Measurements from ENCODE around the gene ASTN2.

DNA sequence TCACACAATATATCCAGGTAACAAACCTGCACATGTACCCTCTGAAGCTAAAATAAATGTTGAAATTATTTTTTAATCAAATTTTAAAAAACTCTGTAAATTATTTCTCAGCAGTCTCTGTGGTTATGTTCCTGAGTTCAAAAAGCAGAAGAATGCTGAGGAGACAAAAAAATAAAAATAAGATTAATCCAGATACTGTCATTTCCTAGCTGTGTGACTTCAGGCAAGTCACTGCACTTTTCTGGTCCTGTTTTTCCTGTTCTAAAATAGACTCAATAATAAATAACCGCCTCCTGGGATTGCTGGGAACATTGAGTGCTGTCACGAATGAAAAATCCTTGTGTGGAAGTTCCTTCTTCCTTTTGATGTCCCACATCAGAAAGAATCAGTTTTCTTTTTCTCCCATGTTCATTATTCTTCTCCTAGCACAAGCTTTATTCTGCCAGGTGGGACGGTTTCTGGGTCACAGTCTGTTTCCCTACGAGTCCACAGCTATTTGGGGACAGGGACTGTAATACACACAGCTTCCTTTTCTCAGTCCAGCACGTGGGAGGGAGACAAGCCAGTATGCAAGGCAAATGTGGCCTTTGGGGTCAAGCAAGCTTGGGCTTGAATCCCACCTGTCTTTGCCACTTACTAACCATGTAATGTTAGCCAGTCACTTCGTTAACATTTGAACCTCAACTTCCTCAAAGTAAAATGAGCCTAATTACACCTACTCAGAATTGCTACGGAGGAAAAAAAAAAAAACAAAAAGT lies 570.8 kb downstream of the ASTN2 start:
- TF ChIP-seq CTCF (IDR thresholded peaks at IDR 0.05) (no peak), POLR2A (IDR thresholded peaks at IDR 0.05) (no peak)

Measured in Peyer's patch (tissue), 4 donors.